GM12878 (cell line): ENCODE results near the gene ETV7. TPM values are rescaled to one million over a fixed set of nuclear protein-coding genes. Genes with fewer than 3 reads are reported as not detected.

Experiments
- ATAC-seq: fragments of 200-7000 bp; cut with Tn5 transposase; 3 replicates; pipeline ENCODE4 v1.9.1; 2020; ENCODE audit warnings: mild to moderate bottlenecking, moderate library complexity
- BruUV-seq: library from RNA; stranded (reverse); fragments of 400-500 nt; replicated peaks from 2 replicates; lab custom pipeline; 2021; lab: Mats Ljungman, UMichigan
- CTCF ChIA-PET: fragments of 300-600 bp; sonication (Branson Sonifier 250); formaldehyde crosslinking; extraction: SDS; loops from one replicate; lab custom pipeline; 2021; ENCODE audit warnings: inconsistent platforms; lab: Yijun Ruan, JAX
- POLR2A ChIA-PET: fragments of 350-600 bp; formaldehyde crosslinking; extraction: SDS; loops from one replicate; lab custom pipeline; 2021; ENCODE audit warnings: inconsistent platforms; lab: Charles Lee
- RAD21 ChIA-PET: fragments of 300-600 bp; sonication (Branson Sonifier 250); formaldehyde crosslinking; loops from one replicate; lab custom pipeline; 2023; ENCODE audit warnings: antibody characterized with exemption; ENCODE audit not compliant: unreplicated experiment; lab: Charles Lee
- SMC1A ChIA-PET: fragments of 300-600 bp; sonication (Branson Sonifier 250); formaldehyde crosslinking; loops from one replicate; lab custom pipeline; 2023; ENCODE audit not compliant: unreplicated experiment, uncharacterized antibody; lab: Charles Lee
- DNase-seq: peaks from one replicate; pipeline ENCODE4 v3.0.0-alpha.2; 2011; ENCODE audit warnings: low read depth, low spot score
- FAIRE-seq: peaks from 3 replicates; lab custom pipeline; 2011; peaks lifted over from hg19 to GRCh38; lab: Jason Lieb, UNC
- H2AFZ ChIP-seq: 2 replicates; pipeline ENCODE4 v1.6.0; 2011; ENCODE audit warnings: low read depth, low read length, control low read depth; ENCODE audit not compliant: control insufficient read depth
- H3K27ac ChIP-seq: 2 replicates; pipeline ENCODE4 v1.5.1; 2011; ENCODE audit warnings: control low read depth; ENCODE audit not compliant: control insufficient read depth, insufficient read depth
- H3K27me3 ChIP-seq, 2 experiments: replicated peaks in 1 of 2; 2 replicates each; pipeline versions ENCODE4 v1.6.0 to v1.6.1; 2011; ENCODE audit warnings: low read length in 1 of 2; ENCODE audit not compliant: control insufficient read depth in 2 of 2, insufficient read depth in 2 of 2
- H3K36me3 ChIP-seq, 2 experiments: 2 replicates each; pipeline ENCODE4 v1.5.1; 2011; ENCODE audit warnings: low read length in 1 of 2; ENCODE audit not compliant: control insufficient read depth in 2 of 2, insufficient read depth in 2 of 2
- H3K4me1 ChIP-seq: 2 replicates; pipeline ENCODE4 v1.6.1; 2011; ENCODE audit warnings: mild to moderate bottlenecking, low read length, moderate library complexity, mixed read lengths; ENCODE audit not compliant: control insufficient read depth, insufficient read depth
- H3K4me2 ChIP-seq: 2 replicates; pipeline ENCODE4 v1.6.0; 2011; ENCODE audit warnings: control low read depth; ENCODE audit not compliant: control insufficient read depth, insufficient read depth
- H3K4me3 ChIP-seq: fragments of 200-600 bp; sonication (generic); 2 replicates; pipeline ENCODE4 v1.5.1; 2016
- H3K79me2 ChIP-seq: 2 replicates; pipeline ENCODE4 v1.6.0; 2011; ENCODE audit warnings: low read length; ENCODE audit not compliant: control insufficient read depth, insufficient read depth
- H3K9ac ChIP-seq: 2 replicates; pipeline ENCODE4 v1.8.0; 2011; ENCODE audit warnings: low read length, control low read depth, mixed read lengths; ENCODE audit not compliant: control insufficient read depth, insufficient read depth
- H3K9me3 ChIP-seq: replicated peaks from 3 replicates; pipeline ENCODE4 v1.5.1; 2011; ENCODE audit warnings: mild to moderate bottlenecking, low read length; ENCODE audit not compliant: control insufficient read depth, insufficient read depth
- H4K20me1 ChIP-seq: 2 replicates; pipeline ENCODE4 v1.6.0; 2011; ENCODE audit not compliant: control insufficient read depth, insufficient read depth
- ATF7 ChIP-seq: fragments of 450-650 bp; IDR thresholded peaks from 2 replicates; pipeline ENCODE4 v1.6.1; 2016; ENCODE audit warnings: low read depth, mild to moderate bottlenecking
- CBX3 ChIP-seq: fragments of 200-600 bp; sonication (generic); IDR thresholded peaks from 2 replicates; pipeline ENCODE4 v1.6.1; 2016; ENCODE audit warnings: low read depth, borderline replicate concordance
- CHD4 ChIP-seq: fragments of 200-600 bp; sonication (generic); IDR thresholded peaks from 2 replicates; pipeline ENCODE4 v1.6.1; 2016; ENCODE audit warnings: mild to moderate bottlenecking
- GATAD2B ChIP-seq: fragments of 450-650 bp; conservative IDR thresholded peaks from 2 replicates; pipeline ENCODE4 v1.6.1; 2017; ENCODE audit warnings: low read depth, mild to moderate bottlenecking, moderate library complexity
- JUNB ChIP-seq: IDR thresholded peaks from 2 replicates; pipeline ENCODE4 v1.6.1; 2016; ENCODE audit warnings: antibody characterized with exemption, mild to moderate bottlenecking
- MXI1 ChIP-seq: fragments of 150-350 bp; IDR thresholded peaks from 2 replicates; pipeline ENCODE4 v1.6.1; 2011; ENCODE audit warnings: low read depth, mild to moderate bottlenecking, inconsistent platforms, low read length, improper control_type of control experiment
- NR2C2 ChIP-seq: IDR thresholded peaks from 2 replicates; pipeline ENCODE4 v1.6.1; 2011; ENCODE audit warnings: borderline replicate concordance, low read depth; ENCODE audit not compliant: control insufficient read depth, insufficient read length
- PAX8 ChIP-seq: fragments of 450-650 bp; IDR thresholded peaks from 2 replicates; pipeline ENCODE4 v1.6.1; 2017; ENCODE audit warnings: mild to moderate bottlenecking, moderate library complexity
- TCF3 ChIP-seq: IDR thresholded peaks from 2 replicates; pipeline ENCODE4 v1.6.1; 2012; ENCODE audit warnings: low read depth, mild to moderate bottlenecking, low read length, borderline replicate concordance; ENCODE audit not compliant: insufficient read depth
- ZNF24 ChIP-seq: fragments of 450-650 bp; IDR thresholded peaks from 2 replicates; pipeline ENCODE4 v1.6.1; 2017; ENCODE audit warnings: antibody characterized with exemption, mild to moderate bottlenecking
- ZZZ3 ChIP-seq: IDR thresholded peaks from 2 replicates; pipeline ENCODE4 v1.6.1; 2011; ENCODE audit warnings: low read depth; ENCODE audit not compliant: control insufficient read depth, insufficient read length
- WGBS: methylation state at CpG from one replicate; pipeline ENCODE4 v1.1.6; 2016; ENCODE audit warnings: low lambda C conversion rate; ENCODE audit not compliant: insufficient replicate concordance, insufficient coverage; ENCODE audit errors: missing lambda C conversion rate; 5-methylcytosine and 5-hydroxymethylcytosine counted together
- in situ Hi-C: fragments of 300-500 bp; cut with MboI; formaldehyde crosslinking; loops from 9 replicates; pipeline ENCODE4 v1.14.3; 2018; ENCODE audit warnings: mixed read lengths
- intact Hi-C: fragments of 100-400 bp; cut with micrococcal nuclease; formaldehyde crosslinking; loops from one replicate; pipeline ENCODE4 v1.14.2; 2022; ENCODE audit not compliant: unreplicated experiment
- polyA plus RNA-seq, 11 experiments: library from polyadenylated mRNA; depleted of rRNA in 4 of 11; unstranded in 6 of 11; stranded (reverse) in 5 of 11; fragments of >200 nt; fragmentation: Nextera tagmentation in 4 of 11; fragmentation: Illumina TruSeq in 1 of 11; extraction: Ambion mirVana in 4 of 11; extraction: Trizol in 1 of 11; gene quantifications; 1 replicate in 1 of 11; 2 replicates in 10 of 11; pipeline versions ENCODE4 v1.2.1 to v1.2.3, GENCODE V29; 2011 to 2016; ENCODE audit warnings: inconsistent platforms in 2 of 11, missing spikeins in 2 of 11, low read depth in 1 of 11
- total RNA-seq, 4 experiments: library from RNA; depleted of rRNA in 3 of 4; stranded (reverse); fragments of >200 nt in 3 of 4; fragmentation: Illumina TruSeq in 1 of 4; extraction: Trizol in 1 of 4; gene quantifications; 2 replicates each; pipeline versions ENCODE4 v1.2.1 to v1.2.3, GENCODE V29; 2013 to 2021
- TF ChIP-seq, protein P1 (sequence below): IDR thresholded peaks from 2 replicates; pipeline ENCODE4 v1.6.1; 2012; ENCODE audit warnings: low read depth, low read length, improper control_type of control experiment
- TF ChIP-seq, protein P2 (sequence below): IDR thresholded peaks from 2 replicates; pipeline ENCODE4 v1.6.1; 2011; ENCODE audit warnings: low read depth, low read length, improper control_type of control experiment, borderline replicate concordance
- TF ChIP-seq, protein P3 (sequence below): fragments of 150-350 bp; IDR thresholded peaks from 2 replicates; pipeline ENCODE4 v1.6.1; 2014; ENCODE audit warnings: mild to moderate bottlenecking, low read depth, low read length
- TF ChIP-seq, protein P4 (sequence below): fragments of 450-650 bp; IDR thresholded peaks from 2 replicates; pipeline ENCODE4 v1.6.1; 2017; ENCODE audit warnings: mild to moderate bottlenecking, moderate library complexity

The ETV7 gene
- total and polyA plus RNA-seq, 10 of the 15 experiments (the other 5 are each of a cell fraction or from before 2014, with no cell fraction given), result 0.04 to 1.8 (median 1.3) TPM

DNA sequence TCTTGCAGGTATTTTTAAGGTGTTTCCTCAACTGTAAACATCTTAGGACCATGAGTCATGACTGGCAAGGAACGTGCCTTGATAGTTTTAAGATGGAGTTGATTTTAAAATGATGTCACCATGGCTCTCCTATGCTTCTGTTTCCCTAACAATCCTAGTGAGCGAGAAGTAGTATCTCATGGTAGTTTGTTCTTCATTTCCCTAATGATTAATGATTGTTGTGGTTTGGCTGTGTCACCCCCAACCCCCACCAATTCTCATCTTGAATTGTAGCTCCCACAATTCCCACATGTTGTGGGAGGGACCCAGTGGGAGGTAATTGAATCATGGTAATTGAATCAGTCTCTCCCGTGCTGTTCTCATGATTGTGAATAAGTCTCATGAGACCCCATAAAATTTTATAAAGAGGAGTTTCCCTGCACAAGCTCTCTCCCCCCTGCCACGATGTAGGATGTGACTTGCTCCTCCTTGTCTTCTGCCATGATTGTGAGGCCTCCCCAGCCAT lies 34.0 kb downstream of the ETV7 start:
- no peak overlapping the region for H2AFZ ChIP-seq
- no peaks in the 10 kb centered on the region for H4K20me1 ChIP-seq
- SMC1A ChIA-PET, result interaction anchor here (19.6 kb wide), 1 partner anchor 13 kb away, joined by 386 read pairs; the partner anchor contains the start of gene BNIP5
- TF ChIP-seq NR2C2, result no peak
- TF ChIP-seq ATF7, result no peak
- no peak for TF ChIP-seq GATAD2B
- no peak for TF ChIP-seq MXI1
- TF ChIP-seq, protein P1, sequence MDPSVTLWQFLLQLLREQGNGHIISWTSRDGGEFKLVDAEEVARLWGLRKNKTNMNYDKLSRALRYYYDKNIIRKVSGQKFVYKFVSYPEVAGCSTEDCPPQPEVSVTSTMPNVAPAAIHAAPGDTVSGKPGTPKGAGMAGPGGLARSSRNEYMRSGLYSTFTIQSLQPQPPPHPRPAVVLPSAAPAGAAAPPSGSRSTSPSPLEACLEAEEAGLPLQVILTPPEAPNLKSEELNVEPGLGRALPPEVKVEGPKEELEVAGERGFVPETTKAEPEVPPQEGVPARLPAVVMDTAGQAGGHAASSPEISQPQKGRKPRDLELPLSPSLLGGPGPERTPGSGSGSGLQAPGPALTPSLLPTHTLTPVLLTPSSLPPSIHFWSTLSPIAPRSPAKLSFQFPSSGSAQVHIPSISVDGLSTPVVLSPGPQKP, result no peak
- TF ChIP-seq ZNF24, result no peak
- TF ChIP-seq, protein P2, sequence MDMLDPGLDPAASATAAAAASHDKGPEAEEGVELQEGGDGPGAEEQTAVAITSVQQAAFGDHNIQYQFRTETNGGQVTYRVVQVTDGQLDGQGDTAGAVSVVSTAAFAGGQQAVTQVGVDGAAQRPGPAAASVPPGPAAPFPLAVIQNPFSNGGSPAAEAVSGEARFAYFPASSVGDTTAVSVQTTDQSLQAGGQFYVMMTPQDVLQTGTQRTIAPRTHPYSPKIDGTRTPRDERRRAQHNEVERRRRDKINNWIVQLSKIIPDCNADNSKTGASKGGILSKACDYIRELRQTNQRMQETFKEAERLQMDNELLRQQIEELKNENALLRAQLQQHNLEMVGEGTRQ, result no peak
- no peak for TF ChIP-seq TCF3
- TF ChIP-seq CHD4, result no peak
- TF ChIP-seq, protein P3, sequence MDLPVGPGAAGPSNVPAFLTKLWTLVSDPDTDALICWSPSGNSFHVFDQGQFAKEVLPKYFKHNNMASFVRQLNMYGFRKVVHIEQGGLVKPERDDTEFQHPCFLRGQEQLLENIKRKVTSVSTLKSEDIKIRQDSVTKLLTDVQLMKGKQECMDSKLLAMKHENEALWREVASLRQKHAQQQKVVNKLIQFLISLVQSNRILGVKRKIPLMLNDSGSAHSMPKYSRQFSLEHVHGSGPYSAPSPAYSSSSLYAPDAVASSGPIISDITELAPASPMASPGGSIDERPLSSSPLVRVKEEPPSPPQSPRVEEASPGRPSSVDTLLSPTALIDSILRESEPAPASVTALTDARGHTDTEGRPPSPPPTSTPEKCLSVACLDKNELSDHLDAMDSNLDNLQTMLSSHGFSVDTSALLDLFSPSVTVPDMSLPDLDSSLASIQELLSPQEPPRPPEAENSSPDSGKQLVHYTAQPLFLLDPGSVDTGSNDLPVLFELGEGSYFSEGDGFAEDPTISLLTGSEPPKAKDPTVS, result no peak
- no peak for TF ChIP-seq PAX8
- no peak for TF ChIP-seq CBX3
- TF ChIP-seq, protein P4, sequence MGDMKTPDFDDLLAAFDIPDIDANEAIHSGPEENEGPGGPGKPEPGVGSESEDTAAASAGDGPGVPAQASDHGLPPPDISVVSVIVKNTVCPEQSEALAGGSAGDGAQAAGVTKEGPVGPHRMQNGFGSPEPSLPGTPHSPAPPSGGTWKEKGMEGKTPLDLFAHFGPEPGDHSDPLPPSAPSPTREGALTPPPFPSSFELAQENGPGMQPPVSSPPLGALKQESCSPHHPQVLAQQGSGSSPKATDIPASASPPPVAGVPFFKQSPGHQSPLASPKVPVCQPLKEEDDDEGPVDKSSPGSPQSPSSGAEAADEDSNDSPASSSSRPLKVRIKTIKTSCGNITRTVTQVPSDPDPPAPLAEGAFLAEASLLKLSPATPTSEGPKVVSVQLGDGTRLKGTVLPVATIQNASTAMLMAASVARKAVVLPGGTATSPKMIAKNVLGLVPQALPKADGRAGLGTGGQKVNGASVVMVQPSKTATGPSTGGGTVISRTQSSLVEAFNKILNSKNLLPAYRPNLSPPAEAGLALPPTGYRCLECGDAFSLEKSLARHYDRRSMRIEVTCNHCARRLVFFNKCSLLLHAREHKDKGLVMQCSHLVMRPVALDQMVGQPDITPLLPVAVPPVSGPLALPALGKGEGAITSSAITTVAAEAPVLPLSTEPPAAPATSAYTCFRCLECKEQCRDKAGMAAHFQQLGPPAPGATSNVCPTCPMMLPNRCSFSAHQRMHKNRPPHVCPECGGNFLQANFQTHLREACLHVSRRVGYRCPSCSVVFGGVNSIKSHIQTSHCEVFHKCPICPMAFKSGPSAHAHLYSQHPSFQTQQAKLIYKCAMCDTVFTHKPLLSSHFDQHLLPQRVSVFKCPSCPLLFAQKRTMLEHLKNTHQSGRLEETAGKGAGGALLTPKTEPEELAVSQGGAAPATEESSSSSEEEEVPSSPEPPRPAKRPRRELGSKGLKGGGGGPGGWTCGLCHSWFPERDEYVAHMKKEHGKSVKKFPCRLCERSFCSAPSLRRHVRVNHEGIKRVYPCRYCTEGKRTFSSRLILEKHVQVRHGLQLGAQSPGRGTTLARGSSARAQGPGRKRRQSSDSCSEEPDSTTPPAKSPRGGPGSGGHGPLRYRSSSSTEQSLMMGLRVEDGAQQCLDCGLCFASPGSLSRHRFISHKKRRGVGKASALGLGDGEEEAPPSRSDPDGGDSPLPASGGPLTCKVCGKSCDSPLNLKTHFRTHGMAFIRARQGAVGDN, result no peak
- no peak for TF ChIP-seq ZZZ3
- no peak for TF ChIP-seq JUNB
- in situ Hi-C loops, result no loop called here
- no peak overlapping the region for H3K4me2 ChIP-seq
- no peaks in the 10 kb centered on the region for H3K27me3 ChIP-seq
- no peaks in the 10 kb centered on the region for H3K36me3 ChIP-seq
- H3K4me3 ChIP-seq, result no peak overlapping the region
- DNase-seq (no peak), FAIRE-seq (no peak), ATAC-seq (no peak)
- H3K27ac ChIP-seq, result no peak overlapping the region
- H3K9me3 ChIP-seq, result no peaks in the 10 kb centered on the region
- CTCF ChIA-PET, result interaction anchor here (13.9 to 17.3 kb wide), 2 partner anchors 11 to 50 kb away, joined by 313 to 483 read pairs; partner anchors contain the start of gene BNIP5
- BruUV-seq, result no TSS peak
- H3K4me1 ChIP-seq, result peaks cover 8% of the 10 kb centered on the region
- RAD21 ChIA-PET, result interaction anchor here (11.7 kb wide), 1 partner anchor 14 kb away, joined by 311 read pairs; the partner anchor contains the start of gene BNIP5
- POLR2A ChIA-PET, result no interaction called here
- intact Hi-C loops, result no loop called here
- H3K79me2 ChIP-seq, result no peaks in the 10 kb centered on the region
- H3K9ac ChIP-seq, result no peak overlapping the region
- WGBS, result 57% methylated on average over 4 of the region's 4 CpGs
